Endometrium (tissue), 2 donors: ENCODE measurements around the gene ATR.
"Not testable (repeated sequence)": the region's sequence is repeated elsewhere in the genome, so short reads cannot be mapped to it uniquely, and the experiment has no call there.

Source experiments
- FAIRE-seq: peaks from 2 replicates; lab custom pipeline; 2012; peaks lifted over from hg19 to GRCh38; lab: Jason Lieb, UNC
- donor health status: control.
- donor health status: control.

Gene ATR

GRCh38 chr3:142578329-142579223 lies at the start of gene ATR:
ATR (minus strand) TSS chr3:142578733; CDS start chr3:142578704, 29 bp downstream.
- peak; percentile 92 for FAIRE-seq

GRCh38 chr3:142626971-142627370 lies 48.4 kb upstream of the ATR start:
- FAIRE-seq, result no peak

- FAIRE-seq, result no peak
Observed at GRCh38 chr3:142625153-142625440, 46.6 kb upstream of the ATR start.

- FAIRE-seq, result no peak
Observed at GRCh38 chr3:142624341-142625152, 46.0 kb upstream of the ATR start.

- FAIRE-seq, result no peak
Observed at GRCh38 chr3:142623194-142623593, 44.7 kb upstream of the ATR start.

- no peak for FAIRE-seq
Observed at GRCh38 chr3:142622405-142622804, 43.9 kb upstream of the ATR start.

- no peak for FAIRE-seq
Observed at GRCh38 chr3:142618917-142619461, 40.5 kb upstream of the ATR start.

- FAIRE-seq, result no peak
Observed at GRCh38 chr3:142615171-142615570, 36.6 kb upstream of the ATR start.

- no peak for FAIRE-seq
Observed at GRCh38 chr3:142614059-142614626, 35.6 kb upstream of the ATR start.

GRCh38 chr3:142613491-142613890 lies 35.0 kb upstream of the ATR start:
- FAIRE-seq, result no peak

GRCh38 chr3:142611206-142611605 lies 32.7 kb upstream of the ATR start:
- no peak for FAIRE-seq

- no peak for FAIRE-seq
Observed at GRCh38 chr3:142609136-142609535, 30.6 kb upstream of the ATR start.

GRCh38 chr3:142608631-142609030 lies 30.1 kb upstream of the ATR start:
- FAIRE-seq, result no peak

- FAIRE-seq, result no peak
Observed at GRCh38 chr3:142604940-142605339, 26.4 kb upstream of the ATR start.

GRCh38 chr3:142603386-142603705 lies 24.8 kb upstream of the ATR start:
- not testable (repeated sequence) for FAIRE-seq

- FAIRE-seq, result no peak
Observed at GRCh38 chr3:142602619-142603385, 24.3 kb upstream of the ATR start.

- FAIRE-seq, result no peak
Observed at GRCh38 chr3:142601713-142602112, 23.2 kb upstream of the ATR start.

GRCh38 chr3:142597906-142598305 lies 19.4 kb upstream of the ATR start:
- FAIRE-seq, result no peak

- FAIRE-seq, result no peak
Observed at GRCh38 chr3:142596726-142597088, 18.2 kb upstream of the ATR start.

GRCh38 chr3:142595951-142596725 lies 17.6 kb upstream of the ATR start, which contains the start of gene PLS1:
PLS1 (plus strand) TSS chr3:142596393; CDS start chr3:142664238, 67,845 bp downstream.
- no peak for FAIRE-seq

- no peak for FAIRE-seq
Observed at GRCh38 chr3:142595581-142595950, 17.0 kb upstream of the ATR start.
